GM18519 (cell line): ENCODE results near the gene KERA.

Source experiments
- ATAC-seq: cut with Tn5 transposase; IDR thresholded peaks from one replicate; pipeline ENCODE4 v1.9.1; 2021; ENCODE audit warnings: mild to moderate bottlenecking, moderate library complexity; ENCODE audit not compliant: unreplicated experiment, low FRiP score

Gene KERA

DNA sequence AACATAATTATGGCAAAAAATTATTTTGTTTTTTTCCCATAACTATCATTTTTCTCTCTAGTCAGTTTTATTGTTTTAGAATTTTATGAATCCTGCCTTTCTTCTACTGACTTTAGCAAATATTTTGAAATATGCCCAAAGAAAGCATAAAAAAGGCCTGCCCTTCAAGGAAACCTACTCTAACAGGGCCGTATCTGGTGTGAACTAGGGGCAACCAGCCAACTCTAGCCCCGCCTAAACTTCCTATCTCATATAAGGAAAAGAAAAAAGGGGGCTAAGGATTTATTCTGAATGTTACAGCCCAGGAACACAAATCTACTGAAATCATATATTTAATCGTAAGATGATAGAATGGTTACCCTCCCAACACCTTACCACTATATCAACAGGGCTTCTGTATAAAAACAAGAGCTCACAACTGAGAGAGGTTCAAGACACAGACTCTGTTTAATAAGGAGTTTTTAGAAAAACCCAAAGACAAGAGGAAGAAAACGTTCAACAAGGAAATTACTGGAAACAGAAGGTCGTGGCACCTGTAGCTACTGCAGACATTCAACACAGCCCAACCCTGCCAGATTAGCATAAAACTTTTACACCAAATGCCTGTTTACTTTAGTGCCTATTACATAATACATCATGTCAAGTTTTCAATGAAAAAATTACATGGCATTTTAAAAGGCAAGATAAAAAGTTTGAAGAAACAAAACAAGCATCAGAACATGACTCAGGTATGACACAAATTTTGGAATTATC is 40.1 kb downstream of the KERA start:
- ATAC-seq: no peak

DNA sequence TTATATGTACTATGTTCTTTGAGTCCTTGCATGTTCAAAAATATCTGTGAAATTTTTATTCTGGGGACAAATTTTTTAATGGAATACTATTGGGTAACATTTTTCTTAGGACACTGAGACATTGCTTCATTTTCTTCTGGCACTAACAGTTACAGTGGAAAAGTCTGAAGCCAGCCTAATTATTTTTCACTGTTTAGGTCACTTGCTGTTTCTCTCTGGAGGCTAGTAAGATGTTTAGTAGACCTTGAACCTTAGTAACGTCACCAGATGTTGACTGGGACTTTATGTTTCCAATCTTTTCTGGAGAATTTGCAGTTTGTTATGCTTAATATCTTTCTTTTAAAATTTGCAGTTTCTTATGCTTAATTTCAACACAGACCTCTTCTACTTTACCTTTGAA is 40.8 kb downstream of the KERA start:
- ATAC-seq: no peak

DNA sequence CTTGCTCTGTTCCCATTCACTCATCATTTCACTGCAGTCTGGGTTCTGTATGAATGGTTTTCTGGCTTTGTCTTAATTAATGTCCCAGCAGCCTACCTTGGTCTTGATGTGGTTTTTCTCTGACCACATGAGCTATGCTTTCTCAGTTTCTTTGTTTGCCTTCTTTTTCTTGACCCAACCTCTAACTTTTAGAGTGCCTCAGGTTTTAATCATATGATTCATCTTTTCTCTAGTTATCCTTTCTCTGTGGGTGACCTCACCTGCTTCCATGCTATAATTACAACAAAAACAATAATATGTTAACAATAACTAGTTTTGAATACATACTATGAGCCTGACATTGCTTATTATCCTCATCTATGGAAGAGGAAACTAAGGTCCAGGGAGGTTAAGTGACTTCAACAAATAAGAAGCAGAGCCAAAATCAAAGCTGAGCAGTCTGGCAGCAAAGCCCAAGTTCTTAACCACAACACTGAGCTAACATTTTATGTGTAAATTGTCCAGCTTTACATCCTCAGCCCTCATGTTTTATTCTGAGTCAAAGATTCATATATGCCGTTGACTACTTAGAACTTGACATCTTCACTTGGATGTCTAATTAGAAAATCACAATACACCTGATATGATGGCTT is 48.4 kb downstream of the KERA start:
- ATAC-seq: peak; percentile 90

- peak; percentile 69 for ATAC-seq
Measured at GRCh38 chr12:91007531-91008290, 50.1 kb downstream of the KERA start.

- no peak for ATAC-seq
Measured at GRCh38 chr12:91004872-91005271, 53.0 kb downstream of the KERA start, which contains the start of gene EPYC. Gene EPYC (minus strand): TSS chr12:91004972. CDS start chr12:91002565, 2,407 bp downstream.

DNA sequence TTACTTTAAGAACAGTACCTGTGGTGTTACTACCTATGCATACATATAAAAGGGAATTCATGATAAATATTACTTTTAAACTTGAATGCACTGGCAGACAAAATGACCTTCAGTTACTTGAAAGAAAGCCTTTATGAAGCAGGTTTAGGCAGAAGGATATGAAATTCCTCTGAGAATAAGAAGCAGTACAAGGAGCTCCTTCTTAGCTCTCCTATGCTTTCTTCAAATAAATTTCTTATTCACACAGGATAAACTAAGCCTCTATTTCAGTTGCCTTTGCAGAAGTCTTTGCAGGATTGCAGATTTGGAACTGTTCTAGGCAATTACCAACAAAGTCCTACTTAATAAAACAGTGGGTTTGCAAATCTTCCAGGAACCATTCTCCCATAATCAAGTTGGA is 54.1 kb downstream of the KERA start:
- no peak for ATAC-seq

GRCh38 chr12:91001306-91001705 is 56.5 kb downstream of the KERA start:
- no peak for ATAC-seq
